ENCODE results near the gene E2F4. TPM values are rescaled to one million over a fixed set of nuclear protein-coding genes. Genes with fewer than 3 reads are reported as not detected.

The E2F4 gene
- total and polyA plus RNA-seq, 7 donors = 22.6 to 106 (median 46.6) TPM

DNA sequence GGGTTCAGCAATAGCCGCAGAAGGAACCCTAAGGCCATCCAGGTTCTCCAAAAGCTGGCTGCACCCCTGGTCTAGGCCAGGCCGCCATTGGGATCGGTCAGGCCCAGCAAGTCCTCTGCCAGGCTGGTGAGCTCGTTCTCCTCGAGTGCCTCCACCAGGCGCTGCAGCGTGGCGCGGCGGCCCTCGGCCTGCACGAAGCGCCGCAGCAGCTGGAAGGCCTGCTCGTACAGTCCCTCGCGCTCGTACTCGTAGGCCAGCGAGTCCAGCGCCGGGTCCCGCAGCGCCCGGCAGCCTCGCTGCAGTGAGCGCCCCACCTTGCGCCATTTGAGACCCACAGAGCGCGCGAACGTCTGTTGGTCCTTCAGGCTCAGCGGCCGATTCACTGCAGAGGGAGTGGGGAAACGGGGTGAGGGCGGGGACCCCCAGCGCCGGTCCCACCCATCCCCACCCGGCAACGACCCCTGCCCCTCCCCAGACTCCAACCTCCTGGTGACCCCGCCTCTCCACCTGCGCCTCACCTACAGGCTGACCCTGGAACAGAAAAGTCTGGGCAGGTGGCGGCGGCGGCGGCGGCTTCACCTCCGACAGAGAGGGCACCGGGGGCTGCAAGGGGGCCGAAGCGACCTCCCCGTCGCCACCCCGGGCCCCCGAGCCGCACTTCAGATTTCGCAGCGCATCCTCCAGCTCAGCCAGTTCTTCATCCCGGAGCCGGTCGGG lies 37.2 kb upstream of the E2F4 start:
- Histone ChIP-seq H3K27me3 (ENCODE audit: insufficient read depth in 3 of 3, low read length in 2 of 3) (peaks cover 0 to 11% (median 0%) of the 10 kb centered on the region in 3 donors), H3K9me3 (no peaks in the 10 kb centered on the region), H3K27ac (no peak overlapping the region), H3K4me1 (peaks cover 10% of the 10 kb centered on the region), H3K4me3 (peak overlapping the region; percentile 34), H3K36me3 (ENCODE audit: insufficient read depth in 1 of 2, low read depth in 1 of 2) (no peaks in the 10 kb centered on the region)
- DNase-seq = no peak
- TF ChIP-seq CTCF (IDR thresholded peaks at IDR 0.05) = no peak
- ATAC-seq = no peak
- WGBS, 3 donors = 27 to 34% (median 31%) methylated on average over 42 to 61 of the region's 61 CpGs
- intact Hi-C loops (cut with DNase I) = loop anchor here (1.0 to 5.0 kb wide), 7 partner anchors 37 to 262 kb away; partner anchors contain the start of gene CES3 (in 1 of the 2)

GRCh38 chr16:67155295-67156142 lies 36.4 kb upstream of the E2F4 start:
- H3K9me3 ChIP-seq = no peaks in the 10 kb centered on the region
- ATAC-seq (peak; percentile 72 to 83 (median 80)), DNase-seq (peak; percentile 80 to 90)
- no peaks in the 10 kb centered on the region for H3K36me3 ChIP-seq (ENCODE audit: insufficient read depth in 1 of 2, low read depth in 1 of 2)
- 9 to 13% (median 10%) methylated on average over 68 to 74 of the region's 74 CpGs for WGBS, 3 donors
- peak overlapping the region; percentile 34 for H3K4me3 ChIP-seq
- TF ChIP-seq CTCF (IDR thresholded peaks at IDR 0.05) = peak; percentile 98
- peaks cover 0 to 4% (median 0%) of the 10 kb centered on the region in 3 donors for H3K27me3 ChIP-seq (ENCODE audit: insufficient read depth in 3 of 3, low read length in 2 of 3)
- peaks cover 8% of the 10 kb centered on the region for H3K4me1 ChIP-seq
- no peak overlapping the region for H3K27ac ChIP-seq
- intact Hi-C loops (cut with DNase I) = loop anchor here (1.0 to 5.0 kb wide), 7 partner anchors 38 to 263 kb away; partner anchors contain the start of gene CES3 (in 1 of the 2)

DNA sequence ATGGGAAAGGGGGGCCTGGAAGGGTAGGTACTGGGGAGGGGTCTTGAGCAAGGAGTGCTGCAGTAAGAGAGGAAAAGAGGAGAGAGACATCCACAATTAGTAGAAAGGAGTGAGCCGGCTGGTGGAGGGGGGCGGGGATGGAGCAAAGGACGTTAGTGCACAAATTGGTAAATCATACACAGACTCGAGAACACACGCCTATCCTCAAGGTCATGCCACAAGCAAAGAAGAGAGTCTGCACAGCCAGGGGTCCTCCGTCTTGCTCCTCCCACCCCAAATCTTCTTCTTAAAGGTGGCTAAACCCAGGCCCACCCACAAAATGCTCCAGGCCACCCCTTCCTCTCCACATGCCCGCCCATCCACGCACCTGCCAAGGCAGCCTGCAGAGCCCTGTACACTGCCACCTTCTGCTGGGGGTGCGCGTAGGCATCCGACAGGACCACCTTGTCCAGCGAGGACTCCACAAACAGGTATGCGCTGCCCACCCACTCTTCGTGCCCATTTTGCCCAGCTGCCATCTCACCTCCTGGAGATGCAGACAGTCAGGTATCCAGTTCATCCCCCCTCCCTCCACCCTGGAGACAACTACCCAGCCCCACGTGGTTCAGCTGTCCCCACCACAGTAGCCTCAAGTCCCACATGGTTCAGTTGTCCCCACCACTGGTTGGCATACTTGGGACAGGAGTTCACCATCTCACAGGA lies 35.7 kb upstream of the E2F4 start:
- no peak overlapping the region for H3K4me3 ChIP-seq
- TF ChIP-seq CTCF (IDR thresholded peaks at IDR 0.05) = no peak
- ATAC-seq (no peak), DNase-seq (no peak)
- H3K27me3 ChIP-seq (ENCODE audit: insufficient read depth in 3 of 3, low read length in 2 of 3) = no peaks in the 10 kb centered on the region
- H3K27ac ChIP-seq = no peak overlapping the region
- intact Hi-C loops (cut with DNase I) = loop anchor here (5.0 kb wide), 5 partner anchors 39 to 264 kb away; partner anchors contain the start of gene CES3 (in 1 of the 2)
- WGBS, 3 donors = 65 to 67% (median 65%) methylated on average over 14 to 15 of the region's 15 CpGs
- peaks cover 12% of the 10 kb centered on the region for H3K4me1 ChIP-seq
- no peaks in the 10 kb centered on the region for H3K36me3 ChIP-seq (ENCODE audit: insufficient read depth in 1 of 2, low read depth in 1 of 2)
- H3K9me3 ChIP-seq = no peaks in the 10 kb centered on the region

GRCh38 chr16:67157106-67157748 lies 34.7 kb upstream of the E2F4 start:
- intact Hi-C loops (cut with DNase I) = loop anchor here (5.0 kb wide), 5 partner anchors 40 to 265 kb away; partner anchors contain the start of gene CES3 (in 1 of the 2)
- H3K4me1 ChIP-seq = peaks cover 21% of the 10 kb centered on the region
- no peaks in the 10 kb centered on the region for H3K27me3 ChIP-seq (ENCODE audit: insufficient read depth in 3 of 3, low read length in 2 of 3)
- no peak overlapping the region for H3K27ac ChIP-seq
- H3K9me3 ChIP-seq = no peaks in the 10 kb centered on the region
- no peaks in the 10 kb centered on the region for H3K36me3 ChIP-seq (ENCODE audit: insufficient read depth in 1 of 2, low read depth in 1 of 2)
- TF ChIP-seq CTCF (IDR thresholded peaks at IDR 0.05) = no peak
- H3K4me3 ChIP-seq = no peak overlapping the region
- no peak for ATAC-seq
- no peak for DNase-seq
- WGBS, 3 donors = 61 to 65% (median 63%) methylated on average over 7 of the region's 7 CpGs
